GM20431 (cell line): ENCODE data around the gene DGAT2L6.

Source experiments
- in situ Hi-C: fragments of 300-500 bp; cut with MseI, MboI; formaldehyde crosslinking; loops from one replicate; pipeline ENCODE4 v1.15.0; 2020; ENCODE audit warnings: low sequenced_read_pairs; ENCODE audit not compliant: unreplicated experiment

The DGAT2L6 gene

GRCh38 chrX:70176938-70177533, at the start of gene DGAT2L6:
Gene DGAT2L6 (plus strand): TSS chrX:70177483. CDS start chrX:70177583, 100 bp downstream.
- in situ Hi-C loops: no loop called here

GRCh38 chrX:70128071-70128470, 49.2 kb upstream of the DGAT2L6 start:
- in situ Hi-C loops: no loop called here

GRCh38 chrX:70129816-70130215, 47.5 kb upstream of the DGAT2L6 start:
- in situ Hi-C loops: no loop called here

GRCh38 chrX:70132224-70132623, 45.1 kb upstream of the DGAT2L6 start:
- in situ Hi-C loops: no loop called here

GRCh38 chrX:70132877-70133302, 44.4 kb upstream of the DGAT2L6 start:
- in situ Hi-C loops: no loop called here

GRCh38 chrX:70133303-70134115, 43.8 kb upstream of the DGAT2L6 start, which contains the start of gene IGBP1:
Gene IGBP1 (plus strand): TSS chrX:70133447. CDS start chrX:70133948, 501 bp downstream.
- in situ Hi-C loops: no loop called here

- in situ Hi-C loops: no loop called here
These were observed 43.2 kb upstream of the DGAT2L6 start for GRCh38 chrX:70134116-70134477.

- in situ Hi-C loops: no loop called here
These were observed 38.7 kb upstream of the DGAT2L6 start for GRCh38 chrX:70138622-70139021.

GRCh38 chrX:70139736-70140135, 37.5 kb upstream of the DGAT2L6 start:
- in situ Hi-C loops: no loop called here

- in situ Hi-C loops: no loop called here
These were observed 35.9 kb upstream of the DGAT2L6 start for GRCh38 chrX:70141373-70141772.

- in situ Hi-C loops: no loop called here
These were observed 10.4 kb upstream of the DGAT2L6 start for GRCh38 chrX:70166601-70167590.

GRCh38 chrX:70168238-70169188, 8.8 kb upstream of the DGAT2L6 start:
- in situ Hi-C loops: no loop called here

- in situ Hi-C loops: no loop called here
These were observed 8.0 kb upstream of the DGAT2L6 start for GRCh38 chrX:70169281-70169680.

- in situ Hi-C loops: no loop called here
These were observed 5.7 kb upstream of the DGAT2L6 start for GRCh38 chrX:70171624-70172023.

- in situ Hi-C loops: no loop called here
These were observed 5.1 kb upstream of the DGAT2L6 start for GRCh38 chrX:70172221-70172620.

- in situ Hi-C loops: no loop called here
These were observed 4.3 kb upstream of the DGAT2L6 start for GRCh38 chrX:70172964-70173363.

GRCh38 chrX:70174754-70175153, 2.5 kb upstream of the DGAT2L6 start:
- in situ Hi-C loops: no loop called here

- in situ Hi-C loops: no loop called here
These were observed 1.9 kb upstream of the DGAT2L6 start for GRCh38 chrX:70175338-70175737.

- in situ Hi-C loops: no loop called here
These were observed 5.8 kb downstream of the DGAT2L6 start for GRCh38 chrX:70183091-70183490.
